K562 (cell line): ENCODE results near the gene KCNH3.

Experiments
- CEBPB ChIP-seq: fragments of 450-650 bp; IDR thresholded peaks from 2 replicates; pipeline ENCODE4 v1.6.1; 2016; ENCODE audit warnings: missing genetic modification characterization, missing compliant biosample characterization
- E2F1 ChIP-seq: sonication (generic); formaldehyde crosslinking; IDR thresholded peaks from 2 replicates; pipeline ENCODE4 v1.8.1; 2023; ENCODE audit warnings: mild to moderate bottlenecking, missing genetic modification reagents, moderate library complexity
- IRF1 ChIP-seq: sonication (generic); formaldehyde crosslinking; IDR thresholded peaks from 2 replicates; pipeline ENCODE4 v1.8.0; 2022; ENCODE audit warnings: missing genetic modification reagents, mild to moderate bottlenecking, borderline replicate concordance
- SAP30 ChIP-seq: fragments of 200-600 bp; sonication (generic); IDR thresholded peaks from 2 replicates; pipeline ENCODE4 v1.6.1; 2012; ENCODE audit warnings: borderline replicate concordance, low read depth, mild to moderate bottlenecking, moderate library complexity, low read length, control low read depth, inconsistent platforms; ENCODE audit not compliant: insufficient read depth, poor library complexity, severe bottlenecking
- TFE3 ChIP-seq: fragments of 450-650 bp; formaldehyde crosslinking; IDR thresholded peaks from 2 replicates; pipeline ENCODE4 v1.4.0; 2020; ENCODE audit warnings: mild to moderate bottlenecking, mixed read lengths

GRCh38 chr12:49547090-49547690 is 8.4 kb downstream of the KCNH3 start:
- TF ChIP-seq IRF1 (CRISPR knock-in tag), result no peak
- TF ChIP-seq CEBPB (tag), result no peak
- no peak for TF ChIP-seq E2F1 (CRISPR knock-in tag)
- TF ChIP-seq SAP30, result no peak
- no peak for TF ChIP-seq TFE3
